Measurements from ENCODE around the gene GSTO1.

- TF ChIP-seq CTCF (conservative IDR thresholded peaks at IDR 0.05; ENCODE audit: low read depth, low read length): no peak
- TF ChIP-seq EZH2 (IDR thresholded peaks at IDR 0.05; ENCODE audit: borderline replicate concordance, low read depth, low read length, poor library complexity, severe bottlenecking): no peak
Observed at GRCh38 chr10:104235801-104236200, 18.9 kb upstream of the GSTO1 start.
